HG03342 (cell line): ENCODE data around the gene MAGOHB.

Source experiments
- ATAC-seq: cut with Tn5 transposase; IDR thresholded peaks from one replicate; pipeline ENCODE4 v1.9.1; 2021; ENCODE audit warnings: mild to moderate bottlenecking, moderate library complexity; ENCODE audit not compliant: unreplicated experiment

MAGOHB gene

GRCh38 chr12:10557329-10557728, 56.1 kb downstream of the MAGOHB start:
- no peak for ATAC-seq

GRCh38 chr12:10554756-10555481, 58.5 kb downstream of the MAGOHB start:
- ATAC-seq = no peak

GRCh38 chr12:10554228-10554755, 59.1 kb downstream of the MAGOHB start:
- no peak for ATAC-seq
